Erythroblast (primary cell): Measurements from ENCODE around the gene MAMLD1.

ENCODE experiments used
- GATA1 ChIP-seq: IDR thresholded peaks from 2 replicates; pipeline ENCODE4 v1.6.1; 2011; ENCODE audit warnings: low read depth, mild to moderate bottlenecking, control low read depth, low read length, moderate library complexity
- POLR2A ChIP-seq: IDR thresholded peaks from 2 replicates; pipeline ENCODE4 v1.6.1; 2011; ENCODE audit warnings: mild to moderate bottlenecking, low read length

DNA sequence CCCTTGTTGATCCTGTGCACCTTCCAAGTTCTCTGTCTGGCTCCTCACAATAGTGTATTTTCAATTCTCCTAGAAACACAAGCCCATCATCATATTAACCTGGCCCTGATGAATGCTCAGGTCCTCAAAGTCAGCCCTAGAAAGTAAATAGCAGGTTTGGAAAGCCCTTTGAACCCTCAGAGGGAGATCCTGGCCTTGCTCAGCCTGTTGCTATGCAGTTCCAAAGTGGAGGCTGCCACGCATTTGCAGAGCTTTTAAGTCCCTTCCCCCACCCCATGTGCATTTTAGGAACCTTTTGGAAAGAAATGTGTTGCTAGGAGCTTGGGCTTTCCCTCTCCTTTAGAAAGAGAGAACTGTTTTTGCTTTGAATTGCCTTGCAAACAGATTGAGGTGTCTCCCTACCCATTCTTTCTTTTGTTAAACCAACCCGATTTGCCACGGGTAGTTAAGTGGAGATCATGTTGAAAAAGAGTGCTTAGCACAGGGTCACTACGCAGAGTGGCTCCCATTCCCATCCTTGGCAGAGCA, 12.2 kb downstream of the MAMLD1 start:
- no peak for TF ChIP-seq POLR2A
- TF ChIP-seq GATA1, result no peak
